Measurements from ENCODE around the gene SMIM29. TPM values are rescaled to one million over a fixed set of nuclear protein-coding genes. Genes with fewer than 3 reads are reported as not detected.

SMIM29 gene
- total RNA-seq, 1 experiment from 2014 or later, result 12.0 TPM

DNA sequence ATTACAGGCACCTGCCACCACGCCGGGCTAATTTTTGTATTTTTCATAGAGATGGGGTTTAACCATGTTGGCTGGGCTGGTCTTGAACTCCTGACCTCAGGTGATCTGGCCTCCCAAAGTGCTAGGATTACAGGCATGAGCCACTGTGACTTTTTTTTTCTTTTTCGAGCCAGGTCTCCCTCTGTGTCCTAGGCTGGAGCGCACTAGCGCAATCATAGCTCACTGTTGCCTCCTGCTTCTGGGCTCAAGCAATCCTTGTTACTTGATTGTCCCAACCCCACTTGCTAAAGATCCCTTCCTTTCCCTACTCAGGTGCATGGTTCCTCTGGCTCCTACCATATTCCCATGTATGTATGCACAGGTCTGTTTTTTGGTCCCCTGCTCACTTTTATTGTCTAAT lies 27.4 kb upstream of the SMIM29 start:
- DNase-seq (ENCODE audit: unreplicated experiment), result no peak
- TF ChIP-seq, protein P1, sequence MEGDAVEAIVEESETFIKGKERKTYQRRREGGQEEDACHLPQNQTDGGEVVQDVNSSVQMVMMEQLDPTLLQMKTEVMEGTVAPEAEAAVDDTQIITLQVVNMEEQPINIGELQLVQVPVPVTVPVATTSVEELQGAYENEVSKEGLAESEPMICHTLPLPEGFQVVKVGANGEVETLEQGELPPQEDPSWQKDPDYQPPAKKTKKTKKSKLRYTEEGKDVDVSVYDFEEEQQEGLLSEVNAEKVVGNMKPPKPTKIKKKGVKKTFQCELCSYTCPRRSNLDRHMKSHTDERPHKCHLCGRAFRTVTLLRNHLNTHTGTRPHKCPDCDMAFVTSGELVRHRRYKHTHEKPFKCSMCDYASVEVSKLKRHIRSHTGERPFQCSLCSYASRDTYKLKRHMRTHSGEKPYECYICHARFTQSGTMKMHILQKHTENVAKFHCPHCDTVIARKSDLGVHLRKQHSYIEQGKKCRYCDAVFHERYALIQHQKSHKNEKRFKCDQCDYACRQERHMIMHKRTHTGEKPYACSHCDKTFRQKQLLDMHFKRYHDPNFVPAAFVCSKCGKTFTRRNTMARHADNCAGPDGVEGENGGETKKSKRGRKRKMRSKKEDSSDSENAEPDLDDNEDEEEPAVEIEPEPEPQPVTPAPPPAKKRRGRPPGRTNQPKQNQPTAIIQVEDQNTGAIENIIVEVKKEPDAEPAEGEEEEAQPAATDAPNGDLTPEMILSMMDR (IDR thresholded peaks at IDR 0.05; ENCODE audit: unreplicated experiment), result no peak
- Mint-ChIP-seq H3K9me3 (ENCODE audit: unreplicated experiment) (no peaks in the 10 kb centered on the region), H3K27me3 (ENCODE audit: insufficient read depth, unreplicated experiment) (no peaks in the 10 kb centered on the region), H3K4me3 (ENCODE audit: unreplicated experiment) (no peak overlapping the region), H3K36me3 (ENCODE audit: insufficient read depth, unreplicated experiment) (peaks cover 28% of the 10 kb centered on the region), H3K27ac (ENCODE audit: low read depth, unreplicated experiment) (no peak overlapping the region), H3K4me1 (ENCODE audit: insufficient read depth, unreplicated experiment) (peaks cover 5% of the 10 kb centered on the region)
- intact Hi-C loops (cut with micrococcal nuclease), result no loop called here
- CTCF ChIA-PET, result no interaction called here
- BruUV-seq (replicated peaks), result no TSS peak
- POLR2A ChIA-PET, result no interaction called here

DNA sequence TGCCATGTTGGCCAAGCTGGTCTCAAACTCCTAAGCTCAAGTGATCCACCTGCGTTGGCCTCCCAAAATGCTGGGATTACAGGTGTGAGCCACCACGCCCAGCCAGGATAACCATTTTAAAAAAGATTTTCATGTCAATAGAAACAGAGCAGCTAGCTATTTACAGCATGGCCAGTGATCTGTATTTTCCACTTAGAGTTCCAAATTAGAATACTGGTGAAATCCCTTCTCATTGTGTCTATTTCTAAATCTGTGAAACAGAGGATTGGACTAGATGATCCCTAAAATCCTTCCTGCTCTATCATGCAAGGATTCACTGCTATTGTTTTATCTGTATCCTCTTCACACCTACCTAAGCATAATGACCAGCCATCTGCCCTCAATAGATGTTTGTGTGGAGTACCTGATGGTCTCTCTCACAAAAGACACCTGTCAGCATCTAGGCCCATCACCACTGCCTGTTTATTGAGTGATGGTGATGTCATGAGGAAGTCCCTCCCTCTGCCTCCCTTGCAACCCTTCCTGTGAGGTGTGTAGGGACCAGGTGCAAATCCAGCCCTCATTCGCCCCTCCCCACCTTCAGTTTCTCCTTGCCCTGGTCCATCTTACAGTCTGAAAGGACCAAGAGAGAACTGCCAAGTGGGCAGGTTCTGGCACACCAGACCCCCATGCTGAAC lies 26.5 kb upstream of the SMIM29 start:
- ChIA-PET POLR2A (no interaction called here), CTCF (interaction anchor here (0.7 kb wide), 1 partner anchor 765 kb away, joined by 3 read pairs; no protein-coding TSS in a partner anchor)
- no peaks in the 10 kb centered on the region for H3K9me3 Mint-ChIP-seq (ENCODE audit: unreplicated experiment)
- intact Hi-C loops (cut with micrococcal nuclease), result no loop called here
- TF ChIP-seq, protein P1 (IDR thresholded peaks at IDR 0.05; ENCODE audit: unreplicated experiment), result no peak
- no peak for DNase-seq (ENCODE audit: unreplicated experiment)
- peaks cover 26% of the 10 kb centered on the region for H3K36me3 Mint-ChIP-seq (ENCODE audit: insufficient read depth, unreplicated experiment)
- H3K27me3 Mint-ChIP-seq (ENCODE audit: insufficient read depth, unreplicated experiment), result no peaks in the 10 kb centered on the region
- no TSS peak for BruUV-seq (replicated peaks)
- H3K27ac Mint-ChIP-seq (ENCODE audit: low read depth, unreplicated experiment), result no peak overlapping the region
- no peak overlapping the region for H3K4me3 Mint-ChIP-seq (ENCODE audit: unreplicated experiment)
- H3K4me1 Mint-ChIP-seq (ENCODE audit: insufficient read depth, unreplicated experiment), result peaks cover 5% of the 10 kb centered on the region

DNA sequence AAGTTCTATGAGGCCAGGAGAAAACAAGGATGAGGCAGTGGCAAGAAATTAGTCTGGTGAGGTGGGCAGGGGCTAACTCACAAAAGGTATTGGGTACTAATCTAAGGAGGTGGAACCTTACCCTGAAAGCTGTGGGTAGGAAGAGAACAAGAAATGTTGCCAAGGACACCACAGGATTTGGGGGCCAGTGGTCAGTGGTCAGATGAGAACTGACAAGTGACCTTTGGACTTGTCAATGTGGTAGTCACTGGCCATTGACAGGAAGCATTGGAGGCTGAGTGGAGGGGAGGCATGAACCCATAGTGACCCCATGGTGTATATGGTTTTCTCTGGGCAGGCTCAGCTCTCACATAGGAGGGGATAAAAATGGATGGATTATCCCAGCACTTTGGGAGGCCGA lies 25.3 kb upstream of the SMIM29 start:
- intact Hi-C loops (cut with micrococcal nuclease), result no loop called here
- H3K36me3 Mint-ChIP-seq (ENCODE audit: insufficient read depth, unreplicated experiment), result peaks cover 15% of the 10 kb centered on the region
- H3K27me3 Mint-ChIP-seq (ENCODE audit: insufficient read depth, unreplicated experiment), result no peaks in the 10 kb centered on the region
- H3K9me3 Mint-ChIP-seq (ENCODE audit: unreplicated experiment), result no peaks in the 10 kb centered on the region
- TF ChIP-seq, protein P1 (IDR thresholded peaks at IDR 0.05; ENCODE audit: unreplicated experiment), result no peak
- BruUV-seq (replicated peaks), result no TSS peak
- CTCF ChIA-PET, result interaction anchor here (0.7 kb wide), 1 partner anchor 24 kb away, joined by 5 read pairs; no protein-coding TSS in a partner anchor
- H3K4me3 Mint-ChIP-seq (ENCODE audit: unreplicated experiment), result no peak overlapping the region
- POLR2A ChIA-PET, result no interaction called here
- DNase-seq (ENCODE audit: unreplicated experiment), result no peak
- H3K4me1 Mint-ChIP-seq (ENCODE audit: insufficient read depth, unreplicated experiment), result peaks cover 2% of the 10 kb centered on the region
- no peak overlapping the region for H3K27ac Mint-ChIP-seq (ENCODE audit: low read depth, unreplicated experiment)

DNA sequence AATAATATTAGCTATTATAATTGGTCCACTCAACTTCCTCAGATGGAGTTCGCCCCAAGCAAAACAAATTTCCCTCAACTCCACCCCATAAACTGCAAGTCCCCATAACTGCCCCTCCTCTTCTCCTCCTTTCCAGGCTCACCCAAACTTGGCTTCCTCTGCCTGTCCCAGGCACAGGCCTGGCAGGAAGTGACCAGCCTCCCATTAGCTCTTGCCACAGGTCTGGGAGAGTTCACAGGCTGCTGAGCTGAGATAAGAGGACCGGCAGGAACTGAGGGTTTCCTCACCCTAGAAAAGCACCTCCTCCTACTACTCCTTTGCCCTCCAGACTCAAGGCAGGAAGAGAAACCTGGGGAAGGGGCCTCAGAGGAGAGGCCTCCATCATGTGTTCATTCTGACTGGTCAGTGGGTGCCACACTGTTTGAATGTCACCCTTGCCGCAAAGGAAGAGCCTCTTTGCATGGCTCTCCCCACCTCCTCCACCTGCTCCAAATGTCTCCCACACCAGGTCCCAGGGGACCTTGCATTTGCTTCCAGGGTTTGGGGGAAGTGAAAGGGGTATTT lies 24.5 kb upstream of the SMIM29 start:
- TF ChIP-seq, protein P1 (IDR thresholded peaks at IDR 0.05; ENCODE audit: unreplicated experiment), result no peak
- Mint-ChIP-seq H3K9me3 (ENCODE audit: unreplicated experiment) (no peaks in the 10 kb centered on the region), H3K4me1 (ENCODE audit: insufficient read depth, unreplicated experiment) (no peaks in the 10 kb centered on the region), H3K27me3 (ENCODE audit: insufficient read depth, unreplicated experiment) (no peaks in the 10 kb centered on the region), H3K36me3 (ENCODE audit: insufficient read depth, unreplicated experiment) (peaks cover 10% of the 10 kb centered on the region), H3K27ac (ENCODE audit: low read depth, unreplicated experiment) (no peak overlapping the region), H3K4me3 (ENCODE audit: unreplicated experiment) (no peak overlapping the region)
- ChIA-PET POLR2A (interaction anchor here (0.6 kb wide), 1 partner anchor 152 kb away, joined by 4 read pairs; no protein-coding TSS in a partner anchor), CTCF (no interaction called here)
- no peak for DNase-seq (ENCODE audit: unreplicated experiment)
- intact Hi-C loops (cut with micrococcal nuclease), result no loop called here
- no TSS peak for BruUV-seq (replicated peaks)
